NK-92 (cell line): ENCODE results near the gene TMEM184A.
"Not testable (repeated sequence)": the region's sequence is repeated elsewhere in the genome, so short reads cannot be mapped to it uniquely, and the experiment has no call there.

Source experiments
- DNase-seq: peaks from one replicate; lab custom pipeline; 2025; ENCODE audit not compliant: unreplicated experiment; lab: John Stamatoyannopoulos, UW

TMEM184A gene

DNA sequence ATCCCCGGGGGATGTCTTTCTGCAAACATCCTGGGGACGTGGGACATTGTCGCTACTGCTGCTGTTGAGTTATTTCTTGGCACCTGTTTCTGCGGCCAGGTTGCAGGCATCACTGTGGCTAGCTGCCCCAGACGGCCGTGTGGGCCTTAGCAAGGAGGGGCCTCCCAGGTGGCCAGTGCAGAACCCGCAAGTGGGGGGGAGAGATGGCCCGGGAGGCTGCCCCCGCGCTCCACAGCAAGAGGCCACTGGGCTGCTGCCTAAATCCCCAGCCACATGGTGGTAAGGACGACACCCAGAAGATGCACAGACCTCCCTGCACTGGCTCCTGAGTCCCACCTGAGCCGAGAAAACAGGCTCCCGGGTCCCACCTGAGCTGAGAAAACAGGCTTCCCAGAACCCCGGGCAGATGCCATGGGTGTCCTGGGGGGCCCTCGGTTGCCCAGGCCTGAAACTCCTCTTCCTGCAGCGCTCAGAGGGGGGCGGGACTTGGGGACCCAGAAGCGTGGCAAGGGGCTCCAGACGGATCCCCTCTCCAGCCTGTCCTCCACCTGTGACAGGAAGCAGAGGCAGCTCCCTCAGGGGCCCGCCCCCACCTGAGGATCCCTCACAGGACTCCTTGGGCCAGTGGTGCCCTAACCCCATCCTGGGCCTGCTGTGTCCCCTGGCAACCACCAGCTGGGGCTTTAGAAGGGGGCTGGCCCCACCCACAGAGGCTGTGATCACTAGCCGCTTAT, 26.5 kb downstream of the TMEM184A start:
- DNase-seq: no peak

- no peak for DNase-seq
Measured at GRCh38 chr7:1526271-1526754, 29.7 kb downstream of the TMEM184A start.

- no peak for DNase-seq
Measured at GRCh38 chr7:1525409-1525808, 30.6 kb downstream of the TMEM184A start.

GRCh38 chr7:1523844-1524243, 32.2 kb downstream of the TMEM184A start:
- DNase-seq: no peak

DNA sequence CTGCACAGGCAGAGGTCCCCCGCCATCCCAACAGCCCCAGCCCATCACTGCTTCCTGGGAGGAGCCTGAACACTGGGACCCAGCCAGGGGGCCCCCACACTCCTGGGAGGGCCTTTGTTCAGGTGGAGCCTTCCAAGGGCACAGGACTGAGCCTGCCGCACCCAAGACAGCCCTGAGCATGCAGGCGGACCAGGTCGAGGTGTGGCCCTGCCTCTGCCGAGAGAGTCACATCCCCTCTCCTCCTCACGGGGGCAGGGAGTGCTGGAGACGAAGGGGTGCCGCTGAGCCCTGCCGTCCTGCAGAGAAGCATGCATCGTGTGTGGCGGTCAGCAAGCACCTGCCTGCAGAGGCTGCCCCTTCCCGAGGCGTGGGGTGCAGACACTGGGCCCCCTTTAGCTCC, 32.8 kb downstream of the TMEM184A start:
- DNase-seq: no peak

DNA sequence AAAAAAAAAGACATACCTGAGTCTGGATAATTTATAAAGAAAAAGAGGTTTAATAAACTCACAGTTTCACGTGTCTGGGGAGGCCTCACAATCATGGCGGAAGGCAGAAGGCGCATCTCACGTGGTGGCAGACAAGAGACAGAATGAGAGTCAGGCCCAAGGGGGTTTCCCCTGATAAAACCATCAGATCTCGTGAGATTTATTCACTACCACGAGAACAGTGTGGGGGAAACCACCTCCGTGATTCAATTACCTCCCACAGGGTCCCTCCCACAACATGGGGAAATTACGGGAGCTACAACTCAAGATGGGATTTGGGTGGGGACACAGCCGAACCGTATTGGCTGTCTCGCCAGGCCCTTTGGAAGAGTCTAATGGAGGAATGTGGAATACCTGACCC, 34.5 kb downstream of the TMEM184A start:
- no peak for DNase-seq

- DNase-seq: no peak
Measured at GRCh38 chr7:1520539-1521234, 35.3 kb downstream of the TMEM184A start.

DNA sequence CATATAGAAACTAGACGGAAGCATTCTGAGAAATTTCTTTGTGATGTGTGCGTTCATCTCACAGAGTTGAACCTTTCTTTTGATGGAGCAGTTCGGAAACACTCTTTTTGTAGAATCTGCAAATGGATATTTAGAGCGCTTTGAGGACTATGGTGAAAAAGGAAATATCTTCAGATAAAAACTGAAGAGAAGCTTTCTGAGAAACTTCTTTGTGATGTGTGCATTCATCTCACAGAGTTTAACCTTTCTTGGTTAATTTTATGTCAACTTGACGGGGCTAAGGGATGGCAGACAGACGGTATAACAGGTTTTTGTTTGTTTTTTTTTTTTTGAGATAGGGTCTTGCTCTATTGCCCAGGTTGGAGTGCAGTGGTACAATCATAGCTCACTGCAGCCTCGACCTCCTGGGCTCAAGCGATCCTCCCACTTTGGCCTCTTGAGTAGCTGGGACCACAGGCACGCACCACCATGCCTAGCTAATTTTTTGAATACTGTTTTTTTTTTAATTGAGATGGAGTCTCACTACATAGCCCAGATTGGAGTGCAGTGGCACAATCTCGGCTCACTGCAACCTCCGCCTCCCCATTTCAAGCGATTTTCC, 36.6 kb downstream of the TMEM184A start:
- DNase-seq: not testable (repeated sequence)

DNA sequence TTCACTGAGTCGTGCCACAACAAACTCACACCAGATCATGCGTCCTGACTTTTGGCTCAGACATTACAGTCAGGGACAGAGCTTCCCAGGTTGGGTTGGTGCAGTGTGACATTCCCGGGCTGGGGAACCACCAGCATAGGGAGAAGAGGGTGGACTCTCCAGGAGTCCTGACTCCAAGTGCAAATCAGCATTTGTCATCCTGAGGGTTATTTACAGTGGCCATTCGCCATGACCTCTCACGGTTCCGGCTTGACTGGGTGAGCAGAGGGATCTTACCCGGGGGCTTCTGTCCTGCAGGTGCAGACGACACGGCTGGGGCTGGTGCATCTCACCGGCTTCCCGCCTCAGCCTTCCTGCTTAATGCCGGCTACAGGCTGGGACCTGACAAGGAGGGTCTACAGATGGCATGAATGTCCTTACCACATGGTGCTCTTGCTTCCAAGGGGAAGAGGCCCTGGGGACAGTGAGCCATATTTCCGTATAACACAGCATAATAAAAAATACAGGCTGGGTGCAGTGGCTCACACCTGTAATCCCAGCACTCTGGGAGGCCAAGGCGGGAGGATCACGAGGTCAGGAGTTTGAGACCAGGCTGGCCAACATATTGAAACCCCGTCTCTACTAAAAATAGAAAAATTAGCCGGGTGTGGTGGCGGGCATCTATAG, 39.3 kb downstream of the TMEM184A start:
- DNase-seq: no peak

- not testable (repeated sequence) for DNase-seq
Measured at GRCh38 chr7:1515509-1515967, 40.5 kb downstream of the TMEM184A start.

DNA sequence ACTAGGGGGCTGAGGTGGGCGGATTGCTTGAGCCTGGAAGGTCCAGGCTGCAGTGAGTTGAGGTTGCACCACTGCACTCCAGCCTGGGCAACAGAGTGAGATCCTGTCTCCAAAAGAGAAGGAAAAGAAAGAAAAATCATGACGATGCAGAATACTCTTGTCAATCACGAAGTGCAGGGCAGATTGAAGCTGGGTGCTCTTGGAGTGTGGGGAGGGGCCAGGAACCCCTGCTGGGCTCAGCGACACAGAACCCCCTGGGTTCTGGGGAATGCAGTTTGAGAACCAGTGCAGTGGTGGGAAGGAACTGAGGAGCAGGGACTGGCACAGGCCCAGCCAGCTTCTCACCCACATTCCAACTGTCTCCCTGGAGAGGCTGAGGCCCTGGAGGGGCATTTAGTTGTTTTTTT, 41.0 kb downstream of the TMEM184A start:
- DNase-seq: no peak

DNA sequence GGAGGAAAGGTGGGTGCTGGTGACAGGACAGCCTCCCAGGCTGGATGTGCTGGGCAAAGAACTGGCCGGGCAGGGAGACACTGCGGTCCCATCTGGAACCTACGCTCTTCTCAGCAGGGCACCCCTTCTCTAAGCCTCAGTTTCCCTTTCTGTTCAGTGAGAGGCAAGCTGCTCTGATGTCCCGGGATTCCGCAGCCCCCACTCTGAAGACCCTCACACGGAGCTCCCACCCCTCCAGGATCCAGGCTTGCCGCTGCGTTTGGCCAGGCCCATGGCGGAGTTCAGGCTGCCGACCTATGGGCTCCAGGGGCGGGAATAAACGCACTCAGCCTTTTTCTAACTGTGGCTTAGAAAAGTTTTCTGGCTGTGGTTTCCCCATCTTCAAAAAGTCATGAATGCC, 41.6 kb downstream of the TMEM184A start:
- DNase-seq: no peak

DNA sequence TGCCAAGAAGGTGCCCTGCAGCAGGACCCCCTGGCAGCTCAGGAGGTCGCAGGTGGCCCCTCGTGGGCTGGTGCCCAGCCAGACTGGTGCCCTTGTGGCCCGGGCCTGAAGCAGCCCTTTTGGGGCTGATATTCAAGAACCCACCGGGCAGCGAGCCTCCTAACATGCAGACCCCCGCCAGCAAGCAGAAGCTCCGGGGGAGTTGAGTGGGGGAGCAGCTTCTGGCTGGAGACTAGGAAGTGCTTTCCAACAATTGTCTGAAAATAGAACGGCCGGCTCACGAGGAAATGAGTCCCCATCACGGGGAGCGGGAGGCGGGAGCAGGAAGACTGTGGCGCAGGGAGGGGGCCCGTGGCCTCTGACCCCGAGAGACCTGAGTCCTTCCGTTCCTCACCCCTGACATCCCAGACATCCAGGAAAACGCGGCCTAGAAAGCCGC, 42.3 kb downstream of the TMEM184A start:
- DNase-seq: no peak

- DNase-seq: no peak
Measured at GRCh38 chr7:1512781-1513656, 43.0 kb downstream of the TMEM184A start.

GRCh38 chr7:1511444-1512422, 44.3 kb downstream of the TMEM184A start:
- no peak for DNase-seq

DNA sequence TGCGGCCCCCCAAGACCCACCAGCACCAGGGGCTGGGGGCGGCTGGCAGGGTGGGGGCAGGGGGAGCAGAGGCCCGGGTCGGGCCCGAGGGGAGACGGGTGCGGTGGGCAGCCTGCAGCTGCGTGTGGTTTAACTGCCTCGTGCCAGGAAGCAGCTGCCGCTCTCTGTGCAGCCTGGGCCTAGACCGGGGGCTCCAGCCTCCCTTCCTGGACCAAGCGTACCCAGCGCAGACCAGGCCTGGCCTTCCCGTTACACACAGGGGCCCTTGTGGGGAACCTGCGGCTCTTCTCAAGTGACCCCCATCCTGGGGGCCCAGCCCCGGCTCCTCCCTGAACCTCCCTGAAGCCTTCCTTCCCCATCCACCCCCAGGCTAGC, 45.2 kb downstream of the TMEM184A start:
- DNase-seq: no peak

- no peak for DNase-seq
Measured at GRCh38 chr7:1509226-1509625, 46.8 kb downstream of the TMEM184A start.

DNA sequence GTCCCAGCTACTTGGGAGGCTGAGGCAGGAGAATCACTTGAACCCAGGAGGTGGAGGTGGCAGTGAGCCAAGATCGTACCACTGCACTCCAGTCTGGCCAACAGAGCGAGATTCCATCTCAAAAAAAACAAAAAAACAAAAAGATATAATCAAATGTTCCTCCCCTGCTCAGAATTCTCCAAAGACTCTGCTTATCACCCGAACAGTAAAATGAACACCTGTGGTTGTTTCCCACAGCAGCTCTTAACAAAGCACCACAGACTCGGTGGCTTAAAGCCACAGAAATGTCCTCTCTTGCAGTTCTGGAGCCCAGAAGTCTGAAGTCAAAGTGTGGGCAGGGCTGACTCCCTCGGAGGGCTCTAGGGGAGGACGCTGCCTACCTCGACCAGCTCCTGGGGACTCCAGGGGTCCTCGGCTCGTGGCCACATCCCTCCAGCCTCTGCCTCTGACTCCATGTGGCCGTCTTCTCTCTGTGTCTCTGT, 47.7 kb downstream of the TMEM184A start:
- DNase-seq: no peak
